ENCODE measurements around the gene MAP4K2.

- no peak for TF ChIP-seq CTCF (conservative IDR thresholded peaks at IDR 0.05)
- no peak for TF ChIP-seq ZFX (IDR thresholded peaks at IDR 0.05)
These were observed 26.7 kb upstream of the MAP4K2 start for GRCh38 chr11:64829536-64830251.

Measured in C4-2B (cell line).